C4-2B (cell line): ENCODE measurements around the gene SMARCA2.

ENCODE experiments used
- ZFX ChIP-seq: fragments of 450-650 bp; IDR thresholded peaks from 2 replicates; pipeline ENCODE4 v1.6.1; 2017
- TF ChIP-seq, protein P1 (sequence below): fragments of 450-650 bp; conservative IDR thresholded peaks from 2 replicates; pipeline ENCODE4 v1.5.1; 2017; ENCODE audit warnings: mild to moderate bottlenecking

- TF ChIP-seq, protein P1, sequence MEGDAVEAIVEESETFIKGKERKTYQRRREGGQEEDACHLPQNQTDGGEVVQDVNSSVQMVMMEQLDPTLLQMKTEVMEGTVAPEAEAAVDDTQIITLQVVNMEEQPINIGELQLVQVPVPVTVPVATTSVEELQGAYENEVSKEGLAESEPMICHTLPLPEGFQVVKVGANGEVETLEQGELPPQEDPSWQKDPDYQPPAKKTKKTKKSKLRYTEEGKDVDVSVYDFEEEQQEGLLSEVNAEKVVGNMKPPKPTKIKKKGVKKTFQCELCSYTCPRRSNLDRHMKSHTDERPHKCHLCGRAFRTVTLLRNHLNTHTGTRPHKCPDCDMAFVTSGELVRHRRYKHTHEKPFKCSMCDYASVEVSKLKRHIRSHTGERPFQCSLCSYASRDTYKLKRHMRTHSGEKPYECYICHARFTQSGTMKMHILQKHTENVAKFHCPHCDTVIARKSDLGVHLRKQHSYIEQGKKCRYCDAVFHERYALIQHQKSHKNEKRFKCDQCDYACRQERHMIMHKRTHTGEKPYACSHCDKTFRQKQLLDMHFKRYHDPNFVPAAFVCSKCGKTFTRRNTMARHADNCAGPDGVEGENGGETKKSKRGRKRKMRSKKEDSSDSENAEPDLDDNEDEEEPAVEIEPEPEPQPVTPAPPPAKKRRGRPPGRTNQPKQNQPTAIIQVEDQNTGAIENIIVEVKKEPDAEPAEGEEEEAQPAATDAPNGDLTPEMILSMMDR = no peak
- TF ChIP-seq ZFX = no peak
Observed at GRCh38 chr9:2119566-2119965, 104.4 kb downstream of the SMARCA2 start.
